Hematopoietic multipotent progenitor cell treated with erythropoietin and hydrocortisone succinate and interleukin-3 and kit ligand, for 4 days (in vitro differentiated cells): Measurements from ENCODE around the gene ACADVL.

Source experiments
- DNase-seq: peaks from one replicate; pipeline ENCODE4 v3.0.0-alpha.2; 2015

The ACADVL gene

GRCh38 chr17:7252176-7253043 is 32.7 kb downstream of the ACADVL start, which contains the start of gene ELP5:
Gene ELP5, plus strand, starts transcription at chr17:7252215. Its CDS starts 336 bp downstream, at chr17:7252551.
- DNase-seq = peak; percentile 97

GRCh38 chr17:7253082-7253481 is 33.3 kb downstream of the ACADVL start:
- DNase-seq = no peak

- no peak for DNase-seq
Observed at GRCh38 chr17:7254511-7254910, 34.8 kb downstream of the ACADVL start.

GRCh38 chr17:7256766-7257456 is 37.2 kb downstream of the ACADVL start:
- DNase-seq = no peak

- peak; percentile 65 for DNase-seq
Observed at GRCh38 chr17:7258731-7259554, 39.2 kb downstream of the ACADVL start.

- DNase-seq = no peak
Observed at GRCh38 chr17:7259555-7259889, 39.8 kb downstream of the ACADVL start.

- DNase-seq = no peak
Observed at GRCh38 chr17:7260151-7260550, 40.4 kb downstream of the ACADVL start.

GRCh38 chr17:7260651-7261378 is 41.1 kb downstream of the ACADVL start:
- peak; percentile 77 for DNase-seq

GRCh38 chr17:7261379-7262191 is 41.8 kb downstream of the ACADVL start:
- peak; percentile 36 for DNase-seq

GRCh38 chr17:7262192-7262934 is 42.6 kb downstream of the ACADVL start, which contains the start of gene CLDN7:
Gene CLDN7, minus strand, starts transcription at chr17:7262478. Its CDS starts 435 bp downstream, at chr17:7262043.
- DNase-seq = no peak

- DNase-seq = peak; percentile 51
Observed at GRCh38 chr17:7262935-7263800, 43.4 kb downstream of the ACADVL start.

- no peak for DNase-seq
Observed at GRCh38 chr17:7263801-7264078, 44.0 kb downstream of the ACADVL start.

- no peak for DNase-seq
Observed at GRCh38 chr17:7266784-7267183, 47.0 kb downstream of the ACADVL start.
